HEK293 (cell line): Measurements from ENCODE around the gene C2CD3.

Experiments
- EGR2 ChIP-seq: fragments of 450-650 bp; formaldehyde crosslinking; IDR thresholded peaks from 2 replicates; pipeline ENCODE4 v1.5.1; 2016; ENCODE audit warnings: low read depth, missing biosample characterization, missing genetic modification characterization
- HOXA7 ChIP-seq: sonication (generic); formaldehyde crosslinking; IDR thresholded peaks from 2 replicates; pipeline ENCODE4 v1.8.1; 2022; ENCODE audit warnings: missing genetic modification reagents, borderline replicate concordance
- RBAK ChIP-seq: fragments of 450-650 bp; formaldehyde crosslinking; IDR thresholded peaks from 2 replicates; pipeline ENCODE4 v1.5.1; 2016; ENCODE audit warnings: missing biosample characterization, missing genetic modification characterization
- SP7 ChIP-seq: fragments of 450-650 bp; formaldehyde crosslinking; IDR thresholded peaks from 2 replicates; pipeline ENCODE4 v1.5.1; 2016; ENCODE audit warnings: missing biosample characterization, missing genetic modification characterization
- TSHZ1 ChIP-seq: fragments of 450-650 bp; formaldehyde crosslinking; IDR thresholded peaks from 2 replicates; pipeline ENCODE4 v1.5.1; 2016; ENCODE audit warnings: missing biosample characterization, missing genetic modification characterization, borderline replicate concordance
- WT1 ChIP-seq: fragments of 450-650 bp; formaldehyde crosslinking; IDR thresholded peaks from 2 replicates; pipeline ENCODE4 v1.5.1; 2016; ENCODE audit warnings: missing biosample characterization, missing genetic modification characterization
- ZBTB11 ChIP-seq: fragments of 450-650 bp; formaldehyde crosslinking; conservative IDR thresholded peaks from 2 replicates; pipeline ENCODE4 v1.5.1; 2016; ENCODE audit warnings: low read depth, missing biosample characterization, missing genetic modification characterization
- ZNF2 ChIP-seq: fragments of 450-650 bp; formaldehyde crosslinking; IDR thresholded peaks from 2 replicates; pipeline ENCODE4 v1.5.1; 2016; ENCODE audit warnings: missing biosample characterization, missing genetic modification characterization
- ZNF274 ChIP-seq, 2 experiments: fragments of 200-500 bp in 1 of 2; fragments of 450-650 bp in 1 of 2; sonication (Bioruptor generic) in 1 of 2; formaldehyde crosslinking in 1 of 2; IDR thresholded peaks; 2 replicates each; pipeline versions ENCODE4 v1.5.1 to v1.6.1; 2014 to 2016; ENCODE audit warnings: borderline replicate concordance in 1 of 2, inconsistent platforms in 1 of 2, low read length in 1 of 2, missing biosample characterization in 1 of 2, missing genetic modification characterization in 1 of 2
- ZNF302 ChIP-seq: fragments of 450-650 bp; formaldehyde crosslinking; IDR thresholded peaks from 2 replicates; pipeline ENCODE4 v1.5.1; 2016; ENCODE audit warnings: missing biosample characterization, missing genetic modification characterization, low read depth
- ZNF510 ChIP-seq: fragments of 450-650 bp; formaldehyde crosslinking; IDR thresholded peaks from 2 replicates; pipeline ENCODE4 v1.5.1; 2018; ENCODE audit warnings: mild to moderate bottlenecking, missing genetic modification characterization, missing biosample characterization; ENCODE audit not compliant: insufficient replicate concordance
- ZNF580 ChIP-seq: fragments of 450-650 bp; formaldehyde crosslinking; IDR thresholded peaks from 2 replicates; pipeline ENCODE4 v1.5.1; 2016; ENCODE audit warnings: missing biosample characterization, missing genetic modification characterization
- ZNF600 ChIP-seq: fragments of 450-650 bp; formaldehyde crosslinking; IDR thresholded peaks from 2 replicates; pipeline ENCODE4 v1.5.1; 2016; ENCODE audit warnings: missing biosample characterization, missing genetic modification characterization
- ZNF624 ChIP-seq: fragments of 450-650 bp; formaldehyde crosslinking; IDR thresholded peaks from 2 replicates; pipeline ENCODE4 v1.5.1; 2017; ENCODE audit warnings: missing biosample characterization, missing genetic modification characterization
- ZNF639 ChIP-seq: fragments of 450-650 bp; formaldehyde crosslinking; IDR thresholded peaks from 2 replicates; pipeline ENCODE4 v1.5.1; 2016; ENCODE audit warnings: missing biosample characterization, missing genetic modification characterization
- ZNF658 ChIP-seq: fragments of 450-650 bp; formaldehyde crosslinking; IDR thresholded peaks from 2 replicates; pipeline ENCODE4; 2016; ENCODE audit warnings: missing biosample characterization, missing genetic modification characterization
- ZNF791 ChIP-seq: fragments of 450-650 bp; formaldehyde crosslinking; IDR thresholded peaks from 2 replicates; pipeline ENCODE4 v1.5.1; 2016; ENCODE audit warnings: missing biosample characterization, missing genetic modification characterization
- ZSCAN30 ChIP-seq: fragments of 450-650 bp; IDR thresholded peaks from 2 replicates; pipeline ENCODE4 v1.5.1; 2018; ENCODE audit warnings: missing biosample characterization, mild to moderate bottlenecking, missing genetic modification characterization, moderate library complexity
- ZSCAN5A ChIP-seq: fragments of 450-650 bp; formaldehyde crosslinking; IDR thresholded peaks from 2 replicates; pipeline ENCODE4 v1.5.1; 2016; ENCODE audit warnings: missing biosample characterization, missing genetic modification characterization
- ZXDB ChIP-seq: fragments of 450-650 bp; formaldehyde crosslinking; IDR thresholded peaks from 2 replicates; pipeline ENCODE4 v1.5.1; 2016; ENCODE audit warnings: missing biosample characterization, missing genetic modification characterization
- TF ChIP-seq, protein P1 (sequence below): fragments of 450-650 bp; formaldehyde crosslinking; IDR thresholded peaks from 2 replicates; pipeline ENCODE4; 2016; ENCODE audit warnings: missing biosample characterization, missing genetic modification characterization
- TF ChIP-seq, protein P2 (sequence below): fragments of 450-650 bp; formaldehyde crosslinking; optimal IDR thresholded peaks from 2 replicates; pipeline ENCODE3; 2016; ENCODE audit warnings: missing biosample characterization, mild to moderate bottlenecking, missing genetic modification characterization
- TF ChIP-seq, protein P3 (sequence below): fragments of 450-650 bp; formaldehyde crosslinking; IDR thresholded peaks from 2 replicates; pipeline ENCODE4 v1.5.1; 2017; ENCODE audit warnings: missing biosample characterization, missing genetic modification characterization
- TF ChIP-seq, protein P4 (sequence below): fragments of 450-650 bp; formaldehyde crosslinking; IDR thresholded peaks from 2 replicates; pipeline ENCODE4 v1.5.1; 2017; ENCODE audit warnings: missing biosample characterization, missing genetic modification characterization

The C2CD3 gene

GRCh38 chr11:74138572-74138971 lies 32.2 kb downstream of the C2CD3 start (continued):
- TF ChIP-seq ZNF639 (tag by site-specific recombination): no peak; the same call in 1 of the 2 replicates
- TF ChIP-seq ZSCAN30 (tag by site-specific recombination): no peak
- TF ChIP-seq, protein P1, sequence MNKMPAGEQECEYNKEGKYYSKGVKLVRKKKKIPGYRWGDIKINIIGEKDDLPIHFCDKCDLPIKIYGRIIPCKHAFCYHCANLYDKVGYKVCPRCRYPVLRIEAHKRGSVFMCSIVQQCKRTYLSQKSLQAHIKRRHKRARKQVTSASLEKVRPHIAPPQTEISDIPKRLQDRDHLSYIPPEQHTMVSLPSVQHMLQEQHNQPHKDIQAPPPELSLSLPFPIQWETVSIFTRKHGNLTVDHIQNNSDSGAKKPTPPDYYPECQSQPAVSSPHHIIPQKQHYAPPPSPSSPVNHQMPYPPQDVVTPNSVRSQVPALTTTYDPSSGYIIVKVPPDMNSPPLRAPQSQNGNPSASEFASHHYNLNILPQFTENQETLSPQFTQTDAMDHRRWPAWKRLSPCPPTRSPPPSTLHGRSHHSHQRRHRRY (tag by site-specific recombination): no peak
- no peak for TF ChIP-seq ZNF791 (tag by site-specific recombination)
- no peak for TF ChIP-seq ZSCAN5A
- no peak for TF ChIP-seq HOXA7 (CRISPR knock-in tag)
- no peak for TF ChIP-seq ZNF302 (tag by site-specific recombination)
- TF ChIP-seq ZBTB11 (tag by site-specific recombination): no peak
- TF ChIP-seq TSHZ1 (tag by site-specific recombination): 0 out of 2 replicates have a peak, but pooled peaks have one; percentile 38
- TF ChIP-seq, protein P2, sequence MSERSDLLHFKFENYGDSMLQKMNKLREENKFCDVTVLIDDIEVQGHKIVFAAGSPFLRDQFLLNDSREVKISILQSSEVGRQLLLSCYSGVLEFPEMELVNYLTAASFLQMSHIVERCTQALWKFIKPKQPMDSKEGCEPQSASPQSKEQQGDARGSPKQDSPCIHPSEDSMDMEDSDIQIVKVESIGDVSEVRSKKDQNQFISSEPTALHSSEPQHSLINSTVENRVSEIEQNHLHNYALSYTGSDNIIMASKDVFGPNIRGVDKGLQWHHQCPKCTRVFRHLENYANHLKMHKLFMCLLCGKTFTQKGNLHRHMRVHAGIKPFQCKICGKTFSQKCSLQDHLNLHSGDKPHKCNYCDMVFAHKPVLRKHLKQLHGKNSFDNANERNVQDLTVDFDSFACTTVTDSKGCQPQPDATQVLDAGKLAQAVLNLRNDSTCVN: no peak
- no peak for TF ChIP-seq ZNF274 (IDR thresholded peaks at IDR 0.05; ENCODE audit: low read length)
- TF ChIP-seq ZNF274 (tag by site-specific recombination; IDR thresholded peaks at IDR 0.05; ENCODE audit: borderline replicate concordance): no peak
- no peak for TF ChIP-seq EGR2 (tag by site-specific recombination)
- no peak for TF ChIP-seq ZNF510 (tag by site-specific recombination)
- TF ChIP-seq ZNF624 (tag by site-specific recombination): no peak
- peak; percentile 80 for TF ChIP-seq SP7 (tag by site-specific recombination)
- no peak for TF ChIP-seq ZNF580 (tag by site-specific recombination)
- peak; percentile 88 for TF ChIP-seq WT1
- TF ChIP-seq, protein P3, sequence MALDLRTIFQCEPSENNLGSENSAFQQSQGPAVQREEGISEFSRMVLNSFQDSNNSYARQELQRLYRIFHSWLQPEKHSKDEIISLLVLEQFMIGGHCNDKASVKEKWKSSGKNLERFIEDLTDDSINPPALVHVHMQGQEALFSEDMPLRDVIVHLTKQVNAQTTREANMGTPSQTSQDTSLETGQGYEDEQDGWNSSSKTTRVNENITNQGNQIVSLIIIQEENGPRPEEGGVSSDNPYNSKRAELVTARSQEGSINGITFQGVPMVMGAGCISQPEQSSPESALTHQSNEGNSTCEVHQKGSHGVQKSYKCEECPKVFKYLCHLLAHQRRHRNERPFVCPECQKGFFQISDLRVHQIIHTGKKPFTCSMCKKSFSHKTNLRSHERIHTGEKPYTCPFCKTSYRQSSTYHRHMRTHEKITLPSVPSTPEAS (tag by site-specific recombination): no peak
- TF ChIP-seq, protein P4, sequence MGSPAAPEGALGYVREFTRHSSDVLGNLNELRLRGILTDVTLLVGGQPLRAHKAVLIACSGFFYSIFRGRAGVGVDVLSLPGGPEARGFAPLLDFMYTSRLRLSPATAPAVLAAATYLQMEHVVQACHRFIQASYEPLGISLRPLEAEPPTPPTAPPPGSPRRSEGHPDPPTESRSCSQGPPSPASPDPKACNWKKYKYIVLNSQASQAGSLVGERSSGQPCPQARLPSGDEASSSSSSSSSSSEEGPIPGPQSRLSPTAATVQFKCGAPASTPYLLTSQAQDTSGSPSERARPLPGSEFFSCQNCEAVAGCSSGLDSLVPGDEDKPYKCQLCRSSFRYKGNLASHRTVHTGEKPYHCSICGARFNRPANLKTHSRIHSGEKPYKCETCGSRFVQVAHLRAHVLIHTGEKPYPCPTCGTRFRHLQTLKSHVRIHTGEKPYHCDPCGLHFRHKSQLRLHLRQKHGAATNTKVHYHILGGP: no peak
- peak; percentile 58 for TF ChIP-seq ZNF600
- TF ChIP-seq ZNF658 (tag by site-specific recombination): no peak
- no peak for TF ChIP-seq ZNF2 (tag by site-specific recombination)
- TF ChIP-seq RBAK: no peak
- peak; percentile 37; the same call in 1 of the 2 replicates for TF ChIP-seq ZXDB
